ENCODE data around the gene ZNF534.

DNA sequence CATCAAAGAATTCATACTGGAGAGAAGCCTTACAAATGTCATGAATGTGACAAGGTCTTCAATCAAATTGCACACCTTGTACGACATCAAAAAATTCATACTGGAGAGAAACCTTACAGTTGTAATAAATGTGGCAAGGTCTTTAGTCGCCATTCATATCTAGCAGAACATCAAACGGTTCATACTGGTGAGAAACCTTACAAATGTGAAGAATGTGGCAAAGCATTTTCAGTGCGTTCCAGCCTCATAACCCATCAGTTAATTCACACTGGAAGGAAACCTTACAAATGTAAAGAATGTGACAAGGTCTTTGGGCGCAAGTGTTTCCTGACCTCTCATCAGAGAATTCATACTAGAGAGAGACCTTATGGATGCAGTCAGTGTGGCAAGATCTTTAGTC lies 13.2 kb upstream of the ZNF534 start:
- TF ChIP-seq, protein P1, sequence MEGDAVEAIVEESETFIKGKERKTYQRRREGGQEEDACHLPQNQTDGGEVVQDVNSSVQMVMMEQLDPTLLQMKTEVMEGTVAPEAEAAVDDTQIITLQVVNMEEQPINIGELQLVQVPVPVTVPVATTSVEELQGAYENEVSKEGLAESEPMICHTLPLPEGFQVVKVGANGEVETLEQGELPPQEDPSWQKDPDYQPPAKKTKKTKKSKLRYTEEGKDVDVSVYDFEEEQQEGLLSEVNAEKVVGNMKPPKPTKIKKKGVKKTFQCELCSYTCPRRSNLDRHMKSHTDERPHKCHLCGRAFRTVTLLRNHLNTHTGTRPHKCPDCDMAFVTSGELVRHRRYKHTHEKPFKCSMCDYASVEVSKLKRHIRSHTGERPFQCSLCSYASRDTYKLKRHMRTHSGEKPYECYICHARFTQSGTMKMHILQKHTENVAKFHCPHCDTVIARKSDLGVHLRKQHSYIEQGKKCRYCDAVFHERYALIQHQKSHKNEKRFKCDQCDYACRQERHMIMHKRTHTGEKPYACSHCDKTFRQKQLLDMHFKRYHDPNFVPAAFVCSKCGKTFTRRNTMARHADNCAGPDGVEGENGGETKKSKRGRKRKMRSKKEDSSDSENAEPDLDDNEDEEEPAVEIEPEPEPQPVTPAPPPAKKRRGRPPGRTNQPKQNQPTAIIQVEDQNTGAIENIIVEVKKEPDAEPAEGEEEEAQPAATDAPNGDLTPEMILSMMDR (IDR thresholded peaks at IDR 0.05): no peak
- TF ChIP-seq POLR2A (IDR thresholded peaks at IDR 0.05): no peak

Measured in testis (tissue), 2 donors.